Measurements from ENCODE around the gene APBB2. TPM values are rescaled to one million over a fixed set of nuclear protein-coding genes. Genes with fewer than 3 reads are reported as not detected.

Gene APBB2
- total RNA-seq, 1 donor = 92.3 TPM

GRCh38 chr4:40969501-40969900 is 244.8 kb downstream of the APBB2 start:
- Histone ChIP-seq H3K4me3 (ENCODE audit: insufficient read depth, low read length) (no peak overlapping the region), H3K27ac (ENCODE audit: low read depth, low read length) (no peak overlapping the region), H4K20me1 (ENCODE audit: insufficient read depth, low read length) (no peaks in the 10 kb centered on the region), H3K79me2 (ENCODE audit: insufficient read depth, low read length) (peaks cover 21% of the 10 kb centered on the region), H3K27me3 (ENCODE audit: insufficient read depth, low read length) (no peaks in the 10 kb centered on the region), H3K36me3 (ENCODE audit: insufficient read depth, low read length) (peaks cover 9% of the 10 kb centered on the region), H3K9me3 (ENCODE audit: low read depth, low read length) (no peaks in the 10 kb centered on the region), H2AFZ (ENCODE audit: low read length) (no peak overlapping the region), H3K4me1 (ENCODE audit: insufficient read depth, low read length) (peaks cover under 1% of the 10 kb centered on the region), H3K4me2 (ENCODE audit: insufficient read depth, low read length) (no peak overlapping the region)
- TF ChIP-seq CTCF (IDR thresholded peaks at IDR 0.05; ENCODE audit: extremely low read depth, low read depth, low read length) = no peak
- DNase-seq (ENCODE audit: insufficient read length, low spot score, missing footprints) = no peak

- Histone ChIP-seq H3K4me2 (ENCODE audit: insufficient read depth, low read length) (no peak overlapping the region), H3K27me3 (ENCODE audit: insufficient read depth, low read length) (no peaks in the 10 kb centered on the region), H3K79me2 (ENCODE audit: insufficient read depth, low read length) (peaks cover 18% of the 10 kb centered on the region), H3K36me3 (ENCODE audit: insufficient read depth, low read length) (no peaks in the 10 kb centered on the region), H3K27ac (ENCODE audit: low read depth, low read length) (no peak overlapping the region), H3K4me1 (ENCODE audit: insufficient read depth, low read length) (peaks cover 11% of the 10 kb centered on the region), H2AFZ (ENCODE audit: low read length) (no peak overlapping the region), H3K9me3 (ENCODE audit: low read depth, low read length) (no peaks in the 10 kb centered on the region), H3K4me3 (ENCODE audit: insufficient read depth, low read length) (no peak overlapping the region), H4K20me1 (ENCODE audit: insufficient read depth, low read length) (peaks cover 4% of the 10 kb centered on the region)
- no peak for DNase-seq (ENCODE audit: insufficient read length, low spot score, missing footprints)
- TF ChIP-seq CTCF (IDR thresholded peaks at IDR 0.05; ENCODE audit: extremely low read depth, low read depth, low read length) = no peak
Observed at GRCh38 chr4:40967550-40967949, 246.8 kb downstream of the APBB2 start.

- no peak overlapping the region for H3K27ac ChIP-seq (ENCODE audit: low read depth, low read length)
- peaks cover 4% of the 10 kb centered on the region for H4K20me1 ChIP-seq (ENCODE audit: insufficient read depth, low read length)
- peaks cover 17% of the 10 kb centered on the region for H3K4me1 ChIP-seq (ENCODE audit: insufficient read depth, low read length)
- no peak overlapping the region for H3K4me3 ChIP-seq (ENCODE audit: insufficient read depth, low read length)
- peaks cover 21% of the 10 kb centered on the region for H3K79me2 ChIP-seq (ENCODE audit: insufficient read depth, low read length)
- H3K4me2 ChIP-seq (ENCODE audit: insufficient read depth, low read length) = no peak overlapping the region
- H2AFZ ChIP-seq (ENCODE audit: low read length) = no peak overlapping the region
- H3K27me3 ChIP-seq (ENCODE audit: insufficient read depth, low read length) = no peaks in the 10 kb centered on the region
- no peaks in the 10 kb centered on the region for H3K9me3 ChIP-seq (ENCODE audit: low read depth, low read length)
- TF ChIP-seq CTCF (IDR thresholded peaks at IDR 0.05; ENCODE audit: extremely low read depth, low read depth, low read length) = no peak
- H3K36me3 ChIP-seq (ENCODE audit: insufficient read depth, low read length) = no peaks in the 10 kb centered on the region
- no peak for DNase-seq (ENCODE audit: insufficient read length, low spot score, missing footprints)
Observed at GRCh38 chr4:40966091-40966490, 248.3 kb downstream of the APBB2 start.

- no peak overlapping the region for H3K4me3 ChIP-seq (ENCODE audit: insufficient read depth, low read length)
- H2AFZ ChIP-seq (ENCODE audit: low read length) = no peak overlapping the region
- peaks cover 28% of the 10 kb centered on the region for H3K79me2 ChIP-seq (ENCODE audit: insufficient read depth, low read length)
- H3K4me1 ChIP-seq (ENCODE audit: insufficient read depth, low read length) = peaks cover 20% of the 10 kb centered on the region
- H3K27me3 ChIP-seq (ENCODE audit: insufficient read depth, low read length) = no peaks in the 10 kb centered on the region
- peak overlapping the region; percentile 9 for H3K27ac ChIP-seq (ENCODE audit: low read depth, low read length)
- peaks cover 4% of the 10 kb centered on the region for H4K20me1 ChIP-seq (ENCODE audit: insufficient read depth, low read length)
- no peaks in the 10 kb centered on the region for H3K36me3 ChIP-seq (ENCODE audit: insufficient read depth, low read length)
- DNase-seq (ENCODE audit: insufficient read length, low spot score, missing footprints) = peak; percentile 77
- H3K9me3 ChIP-seq (ENCODE audit: low read depth, low read length) = no peaks in the 10 kb centered on the region
- no peak for TF ChIP-seq CTCF (IDR thresholded peaks at IDR 0.05; ENCODE audit: extremely low read depth, low read depth, low read length)
- H3K4me2 ChIP-seq (ENCODE audit: insufficient read depth, low read length) = no peak overlapping the region
Observed at GRCh38 chr4:40963897-40964478, 250.4 kb downstream of the APBB2 start.

Measured in osteoblast (primary cell).